HepG2 (cell line): ENCODE results near the gene SYNC. TPM values are rescaled to one million over a fixed set of nuclear protein-coding genes. Genes with fewer than 3 reads are reported as not detected.

Experiments used
- ARID3A ChIP-seq: IDR thresholded peaks from 2 replicates; pipeline ENCODE4 v1.6.1; 2012; ENCODE audit warnings: low read depth, low read length, improper control_type of control experiment
- DBP ChIP-seq: sonication (generic); formaldehyde crosslinking; IDR thresholded peaks from 2 replicates; pipeline ENCODE4 v1.4.0; 2020; ENCODE audit warnings: missing genetic modification reagents; ENCODE audit errors: not compliant biosample characterization
- GATA4 ChIP-seq: sonication (generic); IDR thresholded peaks from 2 replicates; pipeline ENCODE4 v1.6.1; 2016; ENCODE audit warnings: antibody characterized with exemption, low read depth, borderline replicate concordance
- GFI1 ChIP-seq: sonication (generic); formaldehyde crosslinking; IDR thresholded peaks from 2 replicates; pipeline ENCODE4 v1.5.0; 2020; ENCODE audit warnings: missing genetic modification reagents, mild to moderate bottlenecking, borderline replicate concordance
- KLF11 ChIP-seq: IDR thresholded peaks from 2 replicates; pipeline ENCODE4 v1.6.1; 2016; ENCODE audit warnings: missing compliant biosample characterization
- KLF15 ChIP-seq: sonication (generic); formaldehyde crosslinking; IDR thresholded peaks from 2 replicates; pipeline ENCODE4 v1.8.1; 2023; ENCODE audit warnings: borderline replicate concordance, mild to moderate bottlenecking, inconsistent platforms, missing genetic modification reagents, mixed read lengths
- NPAS2 ChIP-seq: sonication (generic); formaldehyde crosslinking; IDR thresholded peaks from 2 replicates; pipeline ENCODE4 v1.8.0; 2022; ENCODE audit warnings: mild to moderate bottlenecking, missing genetic modification reagents, borderline replicate concordance
- PBX2 ChIP-seq: IDR thresholded peaks from 2 replicates; pipeline ENCODE4 v1.6.1; 2016; ENCODE audit warnings: control low read depth
- PLRG1 ChIP-seq: fragments of 450-650 bp; conservative IDR thresholded peaks from 2 replicates; pipeline ENCODE4 v1.6.1; 2016
- RARA ChIP-seq: IDR thresholded peaks from 2 replicates; pipeline ENCODE4 v1.6.1; 2016; ENCODE audit warnings: missing genetic modification reagents, missing compliant biosample characterization
- RORA ChIP-seq: sonication (generic); formaldehyde crosslinking; IDR thresholded peaks from 2 replicates; pipeline ENCODE4 v1.5.0; 2020; ENCODE audit warnings: mild to moderate bottlenecking, missing genetic modification reagents, moderate library complexity
- SMARCE1 ChIP-seq: fragments of 450-650 bp; IDR thresholded peaks from 2 replicates; pipeline ENCODE4 v1.6.1; 2017; ENCODE audit warnings: borderline replicate concordance
- SP140L ChIP-seq: sonication (generic); formaldehyde crosslinking; IDR thresholded peaks from 2 replicates; pipeline ENCODE4 v1.4.0; 2020; ENCODE audit warnings: missing genetic modification reagents, borderline replicate concordance
- TAF15 ChIP-seq: fragments of 200-400 bp; formaldehyde crosslinking; IDR thresholded peaks from one replicate; pipeline ENCODE4 v1.6.1; 2018; ENCODE audit warnings: mild to moderate bottlenecking, low read depth, low read length; ENCODE audit not compliant: poor library complexity, severe bottlenecking
- ZFP41 ChIP-seq: sonication (generic); formaldehyde crosslinking; IDR thresholded peaks from 2 replicates; pipeline ENCODE4 v1.4.0; 2020; ENCODE audit warnings: mild to moderate bottlenecking, missing genetic modification reagents, borderline replicate concordance
- ZNF280D ChIP-seq: sonication (generic); formaldehyde crosslinking; IDR thresholded peaks from 2 replicates; pipeline ENCODE4 v1.5.1; 2020; ENCODE audit warnings: mild to moderate bottlenecking, missing genetic modification reagents
- ZNF550 ChIP-seq: sonication (generic); formaldehyde crosslinking; IDR thresholded peaks from 2 replicates; pipeline ENCODE4 v1.4.0; 2020; ENCODE audit warnings: mild to moderate bottlenecking, missing genetic modification reagents, borderline replicate concordance
- ZNF710 ChIP-seq: sonication (generic); formaldehyde crosslinking; IDR thresholded peaks from 2 replicates; pipeline ENCODE4 v1.5.0; 2020; ENCODE audit warnings: mild to moderate bottlenecking, missing genetic modification reagents, borderline replicate concordance
- ZNF770 ChIP-seq: sonication (generic); formaldehyde crosslinking; IDR thresholded peaks from 2 replicates; pipeline ENCODE4 v1.5.0; 2020; ENCODE audit warnings: mild to moderate bottlenecking, missing genetic modification reagents
- polyA plus RNA-seq, 8 experiments: library from polyadenylated mRNA; depleted of rRNA in 3 of 8; stranded (reverse) in 7 of 8; unstranded in 1 of 8; fragments of >200 nt; fragmentation: Illumina TruSeq in 4 of 8; extraction: Trizol in 4 of 8; gene quantifications; 2 replicates each; pipeline versions ENCODE4 v1.2.1 to v1.2.3, GENCODE V29; 2011 to 2016; ENCODE audit warnings: low read depth in 4 of 8, missing spikeins in 1 of 8, mixed read lengths in 1 of 8; ENCODE audit not compliant: insufficient read depth in 1 of 8
- total RNA-seq, 5 experiments: library from RNA; depleted of rRNA; stranded (reverse); fragments of >200 nt; fragmentation: Illumina TruSeq; extraction: Trizol; gene quantifications; 2 replicates each; pipeline ENCODE4 v1.2.3, GENCODE V29; 2016; ENCODE audit warnings: low read depth in 1 of 5

SYNC gene
- total and polyA plus RNA-seq, 2 of the 13 experiments (the other 11 are each of a cell fraction or from before 2014, with no cell fraction given) = 2.4 to 5.4 TPM

GRCh38 chr1:32650248-32650751 lies 52.3 kb downstream of the SYNC start, which contains the start of gene ZBTB8OS (continued):
- TF ChIP-seq GFI1 = no peak
- no peak for TF ChIP-seq ZNF550 (CRISPR knock-in tag)
- TF ChIP-seq KLF15 = no peak
- TF ChIP-seq ZNF280D (CRISPR knock-in tag) = peak; percentile 19; the same call in 1 of the 2 replicates
- no peak for TF ChIP-seq TAF15
- TF ChIP-seq KLF11 = no peak
- no peak for TF ChIP-seq NPAS2 (CRISPR knock-in tag)
- no peak for TF ChIP-seq ZNF770 (CRISPR knock-in tag)
- no peak for TF ChIP-seq ARID3A
- no peak for TF ChIP-seq RORA
- no peak for TF ChIP-seq PLRG1
- no peak for TF ChIP-seq DBP
- peak; percentile 31; the same call in 1 of the 2 replicates for TF ChIP-seq GATA4
- no peak for TF ChIP-seq PBX2 (CRISPR knock-in tag)
- no peak for TF ChIP-seq ZNF710
- TF ChIP-seq ZFP41 = no peak
- no peak for TF ChIP-seq SP140L (CRISPR knock-in tag)
- no peak for TF ChIP-seq RARA
- TF ChIP-seq SMARCE1 = no peak
